Activated naive CD8-positive, alpha-beta T cell treated with anti-CD3 and anti-CD28 coated beads for 36 hours (primary cell): ENCODE measurements around the gene DDHD1. TPM values are rescaled to one million over a fixed set of nuclear protein-coding genes. Genes with fewer than 3 reads are reported as not detected.

Experiments used
- DNase-seq: peaks from one replicate; pipeline ENCODE4 v3.0.0; 2021
- H3K27ac Mint-ChIP-seq: one replicate; pipeline ENCODE4 v1.8.0; 2022; ENCODE audit warnings: mild to moderate bottlenecking, moderate library complexity, mixed read lengths
- H3K27me3 Mint-ChIP-seq: one replicate; pipeline ENCODE4 v1.8.0; 2022; ENCODE audit warnings: mild to moderate bottlenecking, mixed read lengths
- H3K36me3 Mint-ChIP-seq: one replicate; pipeline ENCODE4 v1.8.0; 2021; ENCODE audit warnings: mild to moderate bottlenecking, mixed read lengths
- H3K4me1 Mint-ChIP-seq: one replicate; pipeline ENCODE4 v1.8.0; 2021; ENCODE audit warnings: mixed read lengths
- H3K4me3 Mint-ChIP-seq: one replicate; pipeline ENCODE4 v1.8.0; 2022; ENCODE audit warnings: mild to moderate bottlenecking, moderate library complexity, mixed read lengths
- H3K9me3 Mint-ChIP-seq: one replicate; pipeline ENCODE4 v1.8.0; 2022; ENCODE audit warnings: mixed read lengths
- total RNA-seq, 2 experiments: library from RNA; stranded (reverse); gene quantifications; one replicate each; pipeline ENCODE4 v1.2.3, GENCODE V29; 2021

Gene DDHD1
- total RNA-seq, 2 experiments from 2014 or later = 29.2 to 34.7 TPM

GRCh38 chr14:52987042-52987441, 166.1 kb downstream of the DDHD1 start:
- DNase-seq = no peak
- no peak overlapping the region for H3K27ac Mint-ChIP-seq
- no peaks in the 10 kb centered on the region for H3K9me3 Mint-ChIP-seq
- no peaks in the 10 kb centered on the region for H3K4me1 Mint-ChIP-seq
- no peaks in the 10 kb centered on the region for H3K36me3 Mint-ChIP-seq
- H3K27me3 Mint-ChIP-seq = no peaks in the 10 kb centered on the region
- H3K4me3 Mint-ChIP-seq = no peak overlapping the region

Other genes with a start within 250 kb of the DDHD1 start
- gene FERMT2, start 202.3 kb downstream of the DDHD1 start, total RNA-seq = 1 to 10 TPM; 1.3 to 2.3 TPM